Adrenal gland (tissue), 5 donors: ENCODE data around the gene OSCAR.

Experiments
- CTCF ChIP-seq, 6 experiments: fragments of 450-650 bp in 4 of 6; fragments of 200-600 bp in 2 of 6; sonication (generic) in 1 of 6; IDR thresholded peaks; 1 replicate in 5 of 6; 2 replicates in 1 of 6; pipeline versions ENCODE4 v1.5.1 to v1.8.0; 2016 to 2021; ENCODE audit warnings: antibody characterized with exemption in 6 of 6, mild to moderate bottlenecking in 2 of 6, moderate library complexity in 1 of 6
- POLR2A ChIP-seq, 2 donors: fragments of 450-650 bp; IDR thresholded peaks; one replicate each; pipeline ENCODE4 v1.6.1; 2017; ENCODE audit warnings: antibody characterized with exemption in 2 of 2, mild to moderate bottlenecking in 2 of 2, moderate library complexity in 1 of 2
- donor health status: DM: no; HTN: no; CAD: no.

- TF ChIP-seq CTCF (IDR thresholded peaks at IDR 0.05), result no peak
- no peak for TF ChIP-seq POLR2A (IDR thresholded peaks at IDR 0.05)
Measured at GRCh38 chr19:54106716-54107115, 6.1 kb upstream of the OSCAR start.
